Retinal pigment epithelial cell (primary cell): ENCODE results near the gene CARTPT.

Source experiments
- DNase-seq: peaks from one replicate; pipeline ENCODE4 v3.0.0-alpha.2; 2010; ENCODE audit warnings: low read depth
- H3K4me3 ChIP-seq: 2 replicates; pipeline ENCODE4 v1.5.1; 2011; ENCODE audit warnings: mild to moderate bottlenecking, low read length, control low read depth, moderate library complexity
- CTCF ChIP-seq: conservative IDR thresholded peaks from 2 replicates; pipeline ENCODE4 v1.5.1; 2011; ENCODE audit warnings: low read depth, low read length, control low read depth, inconsistent platforms

CARTPT gene

GRCh38 chr5:71719063-71719964 lies at the start of gene CARTPT:
Gene CARTPT, plus strand, starts transcription at chr5:71719275. Its CDS starts 19 bp downstream, at chr5:71719294.
- H3K4me3 ChIP-seq: no peak within 1 kb of the TSS
- TF ChIP-seq CTCF: no peak
- DNase-seq: no peak

- no peak for TF ChIP-seq CTCF
- no peak overlapping the region for H3K4me3 ChIP-seq
- DNase-seq: no peak
Observed at GRCh38 chr5:71677977-71678376, 41.1 kb upstream of the CARTPT start.

- H3K4me3 ChIP-seq: no peak overlapping the region
- no peak for DNase-seq
- no peak for TF ChIP-seq CTCF
Observed at GRCh38 chr5:71679714-71680113, 39.4 kb upstream of the CARTPT start.

GRCh38 chr5:71680510-71680909 lies 38.6 kb upstream of the CARTPT start:
- H3K4me3 ChIP-seq: no peak overlapping the region
- DNase-seq: no peak
- no peak for TF ChIP-seq CTCF

GRCh38 chr5:71681296-71681695 lies 37.8 kb upstream of the CARTPT start:
- no peak for TF ChIP-seq CTCF
- DNase-seq: no peak
- no peak overlapping the region for H3K4me3 ChIP-seq

GRCh38 chr5:71684309-71684708 lies 34.8 kb upstream of the CARTPT start:
- no peak for TF ChIP-seq CTCF

More at GRCh38 chr5:71684309-71684708, 34.8 kb upstream of the CARTPT start:
- DNase-seq: no peak
- H3K4me3 ChIP-seq: no peak overlapping the region
